Measurements from ENCODE around the gene PGBD4. TPM values are rescaled to one million over a fixed set of nuclear protein-coding genes. Genes with fewer than 3 reads are reported as not detected.

PGBD4 gene
- total RNA-seq, 2 donors from 2014 or later: 0.68 to 0.93 TPM

DNA sequence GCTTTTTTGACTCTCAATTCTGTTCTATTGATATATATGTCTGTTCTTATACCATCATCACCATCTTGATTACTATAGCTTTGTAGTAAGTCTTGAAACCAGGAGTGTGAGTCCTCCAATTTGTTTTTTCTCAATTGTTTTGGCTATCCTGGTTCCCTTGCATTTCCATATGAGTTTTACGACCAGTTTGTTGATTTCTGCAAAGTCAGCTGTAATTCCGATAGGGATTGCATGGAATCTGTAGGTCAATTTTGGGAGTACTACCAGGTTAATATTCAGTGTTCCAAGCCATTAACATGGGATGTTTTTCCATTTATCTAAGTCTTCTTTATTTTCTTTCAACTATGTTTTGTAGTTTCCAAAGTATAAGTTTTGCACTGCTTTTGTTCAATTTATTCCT is 27.0 kb downstream of the PGBD4 start:
- H3K9me3 Mint-ChIP-seq: no peaks in the 10 kb centered on the region
- H3K27ac ChIP-seq (ENCODE audit: low read depth, low read length): no peak overlapping the region
- no peak for DNase-seq
- no peak overlapping the region for H3K9ac ChIP-seq (ENCODE audit: extremely low read depth, low read length, poor library complexity, severe bottlenecking)
- no peak overlapping the region for H3K4me3 ChIP-seq (ENCODE audit: low read length)
- H3K9me3 ChIP-seq (ENCODE audit: control insufficient read depth, low read length): no peaks in the 10 kb centered on the region
- TF ChIP-seq, protein P1, sequence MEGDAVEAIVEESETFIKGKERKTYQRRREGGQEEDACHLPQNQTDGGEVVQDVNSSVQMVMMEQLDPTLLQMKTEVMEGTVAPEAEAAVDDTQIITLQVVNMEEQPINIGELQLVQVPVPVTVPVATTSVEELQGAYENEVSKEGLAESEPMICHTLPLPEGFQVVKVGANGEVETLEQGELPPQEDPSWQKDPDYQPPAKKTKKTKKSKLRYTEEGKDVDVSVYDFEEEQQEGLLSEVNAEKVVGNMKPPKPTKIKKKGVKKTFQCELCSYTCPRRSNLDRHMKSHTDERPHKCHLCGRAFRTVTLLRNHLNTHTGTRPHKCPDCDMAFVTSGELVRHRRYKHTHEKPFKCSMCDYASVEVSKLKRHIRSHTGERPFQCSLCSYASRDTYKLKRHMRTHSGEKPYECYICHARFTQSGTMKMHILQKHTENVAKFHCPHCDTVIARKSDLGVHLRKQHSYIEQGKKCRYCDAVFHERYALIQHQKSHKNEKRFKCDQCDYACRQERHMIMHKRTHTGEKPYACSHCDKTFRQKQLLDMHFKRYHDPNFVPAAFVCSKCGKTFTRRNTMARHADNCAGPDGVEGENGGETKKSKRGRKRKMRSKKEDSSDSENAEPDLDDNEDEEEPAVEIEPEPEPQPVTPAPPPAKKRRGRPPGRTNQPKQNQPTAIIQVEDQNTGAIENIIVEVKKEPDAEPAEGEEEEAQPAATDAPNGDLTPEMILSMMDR (conservative IDR thresholded peaks at IDR 0.05): no peak
- H3K36me3 ChIP-seq (ENCODE audit: control insufficient read depth, insufficient read depth, low read length): no peaks in the 10 kb centered on the region
- WGBS, 2 experiments (ENCODE audit: insufficient coverage in 1 of 2, insufficient read length in 1 of 2): 48 to 50% methylated on average over 2 of the region's 2 CpGs
- H3K4me1 Mint-ChIP-seq: no peaks in the 10 kb centered on the region
- no peaks in the 10 kb centered on the region for H3K27me3 Mint-ChIP-seq (ENCODE audit: insufficient read depth)
- no peaks in the 10 kb centered on the region for H3K36me3 Mint-ChIP-seq (ENCODE audit: low read depth)
- no peaks in the 10 kb centered on the region for H3K4me1 ChIP-seq (ENCODE audit: control insufficient read depth, insufficient read depth, low read length)
- no peak overlapping the region for H3K27ac Mint-ChIP-seq
- no peaks in the 10 kb centered on the region for H3K27me3 ChIP-seq (ENCODE audit: control insufficient read depth, insufficient read depth, low read length, poor library complexity, severe bottlenecking)
- no peak overlapping the region for H3K4me3 Mint-ChIP-seq

DNA sequence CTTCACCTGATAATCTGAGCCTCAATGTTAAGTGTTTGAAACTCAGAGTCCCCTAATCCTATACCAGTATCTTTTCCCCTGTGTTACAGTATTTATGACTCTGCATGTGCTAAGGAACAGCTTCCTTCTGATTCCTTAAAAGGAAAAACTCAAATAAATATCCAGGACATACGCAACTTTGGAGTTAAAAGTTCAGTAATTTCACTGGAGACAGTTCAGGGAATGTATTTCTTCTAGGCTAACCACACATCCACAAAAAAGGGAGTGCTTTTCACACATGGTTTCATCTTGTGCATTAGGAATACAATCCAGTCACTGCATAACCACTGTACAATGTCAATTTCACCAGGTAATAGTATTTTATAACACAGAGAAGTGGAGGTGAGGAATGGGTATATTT is 31.0 kb downstream of the PGBD4 start:
- TF ChIP-seq, protein P1 (conservative IDR thresholded peaks at IDR 0.05): no peak
- Mint-ChIP-seq H3K36me3 (ENCODE audit: low read depth) (peaks cover 10% of the 10 kb centered on the region), H3K9me3 (no peaks in the 10 kb centered on the region), H3K27me3 (ENCODE audit: insufficient read depth) (no peaks in the 10 kb centered on the region), H3K4me1 (no peaks in the 10 kb centered on the region), H3K27ac (no peak overlapping the region), H3K4me3 (no peak overlapping the region)
- Histone ChIP-seq H3K36me3 (ENCODE audit: control insufficient read depth, insufficient read depth, low read length) (no peaks in the 10 kb centered on the region), H3K4me3 (ENCODE audit: low read length) (no peak overlapping the region), H3K27ac (ENCODE audit: low read depth, low read length) (no peak overlapping the region), H3K9me3 (ENCODE audit: control insufficient read depth, low read length) (no peaks in the 10 kb centered on the region), H3K9ac (ENCODE audit: extremely low read depth, low read length, poor library complexity, severe bottlenecking) (no peak overlapping the region), H3K4me1 (ENCODE audit: control insufficient read depth, insufficient read depth, low read length) (no peaks in the 10 kb centered on the region), H3K27me3 (ENCODE audit: control insufficient read depth, insufficient read depth, low read length, poor library complexity, severe bottlenecking) (no peaks in the 10 kb centered on the region)
- no peak for DNase-seq
- WGBS, 2 experiments (ENCODE audit: insufficient coverage in 1 of 2, insufficient read length in 1 of 2): 100% methylated on average over 1 of the region's 1 CpG; no CpG with 5 or more reads in 1 of the 2 experiments

DNA sequence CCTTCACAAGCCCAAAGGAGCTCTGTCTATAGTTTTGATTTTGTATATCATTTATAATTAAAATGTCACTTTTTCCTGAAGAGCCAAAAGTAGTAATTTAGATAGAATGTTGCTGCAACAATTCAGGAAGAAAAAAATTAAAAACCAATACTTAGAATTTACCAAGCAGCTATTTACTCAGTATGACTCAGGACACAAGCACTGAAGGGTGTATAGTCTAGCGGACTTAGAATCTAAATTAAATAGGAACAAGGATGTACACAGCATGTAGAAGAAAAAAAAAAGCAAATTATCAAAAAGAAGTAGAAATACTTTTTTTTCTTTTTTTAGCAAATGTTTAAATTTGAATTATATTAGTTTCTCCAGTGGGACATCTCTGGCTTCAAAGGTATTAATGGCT is 31.6 kb downstream of the PGBD4 start:
- Mint-ChIP-seq H3K4me1 (no peaks in the 10 kb centered on the region), H3K9me3 (no peaks in the 10 kb centered on the region), H3K4me3 (no peak overlapping the region), H3K27ac (no peak overlapping the region), H3K36me3 (ENCODE audit: low read depth) (peaks cover 10% of the 10 kb centered on the region), H3K27me3 (ENCODE audit: insufficient read depth) (no peaks in the 10 kb centered on the region)
- TF ChIP-seq, protein P1 (conservative IDR thresholded peaks at IDR 0.05): no peak
- H3K9ac ChIP-seq (ENCODE audit: extremely low read depth, low read length, poor library complexity, severe bottlenecking): no peak overlapping the region
- no peak overlapping the region for H3K27ac ChIP-seq (ENCODE audit: low read depth, low read length)
- H3K27me3 ChIP-seq (ENCODE audit: control insufficient read depth, insufficient read depth, low read length, poor library complexity, severe bottlenecking): no peaks in the 10 kb centered on the region
- H3K4me3 ChIP-seq (ENCODE audit: low read length): no peak overlapping the region
- no peak for DNase-seq
- peaks cover 4% of the 10 kb centered on the region for H3K36me3 ChIP-seq (ENCODE audit: control insufficient read depth, insufficient read depth, low read length)
- no peaks in the 10 kb centered on the region for H3K9me3 ChIP-seq (ENCODE audit: control insufficient read depth, low read length)
- WGBS, 2 experiments (ENCODE audit: insufficient coverage in 1 of 2, insufficient read length in 1 of 2): no CpG with 5 or more reads among the region's 1 CpG
- H3K4me1 ChIP-seq (ENCODE audit: control insufficient read depth, insufficient read depth, low read length): no peaks in the 10 kb centered on the region
